ENCODE results near the gene KATNAL2. TPM values are rescaled to one million over a fixed set of nuclear protein-coding genes. Genes with fewer than 3 reads are reported as not detected.

KATNAL2 gene
- total and polyA plus RNA-seq, 10 of the 15 experiments (the other 5 are each of a cell fraction or from before 2014, with no cell fraction given) = 0.20 to 2.4 (median 1.7) TPM

DNA sequence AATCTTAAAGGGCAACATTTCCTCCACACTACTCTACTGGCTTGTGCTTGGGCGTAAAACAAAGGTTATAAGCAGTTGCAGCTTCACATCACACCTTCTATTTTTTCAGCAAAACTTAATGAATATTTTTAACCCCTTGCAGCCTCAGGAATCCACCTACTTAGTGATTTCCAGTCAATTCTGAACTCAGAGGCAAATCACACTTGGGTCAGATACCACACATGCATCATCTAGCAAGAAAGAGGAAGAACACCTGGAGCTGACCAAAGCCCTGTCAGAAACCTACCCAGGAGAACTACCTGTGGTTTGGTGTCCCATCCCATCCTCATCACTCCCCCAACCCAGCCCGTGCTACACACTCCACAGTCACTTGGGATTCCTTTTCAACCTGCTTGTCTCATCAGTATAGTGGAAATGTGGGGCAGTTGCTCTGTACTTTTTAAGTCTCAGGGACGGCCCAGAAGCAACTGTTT, 25.6 kb upstream of the KATNAL2 start (continued):
- TF ChIP-seq, protein P1, sequence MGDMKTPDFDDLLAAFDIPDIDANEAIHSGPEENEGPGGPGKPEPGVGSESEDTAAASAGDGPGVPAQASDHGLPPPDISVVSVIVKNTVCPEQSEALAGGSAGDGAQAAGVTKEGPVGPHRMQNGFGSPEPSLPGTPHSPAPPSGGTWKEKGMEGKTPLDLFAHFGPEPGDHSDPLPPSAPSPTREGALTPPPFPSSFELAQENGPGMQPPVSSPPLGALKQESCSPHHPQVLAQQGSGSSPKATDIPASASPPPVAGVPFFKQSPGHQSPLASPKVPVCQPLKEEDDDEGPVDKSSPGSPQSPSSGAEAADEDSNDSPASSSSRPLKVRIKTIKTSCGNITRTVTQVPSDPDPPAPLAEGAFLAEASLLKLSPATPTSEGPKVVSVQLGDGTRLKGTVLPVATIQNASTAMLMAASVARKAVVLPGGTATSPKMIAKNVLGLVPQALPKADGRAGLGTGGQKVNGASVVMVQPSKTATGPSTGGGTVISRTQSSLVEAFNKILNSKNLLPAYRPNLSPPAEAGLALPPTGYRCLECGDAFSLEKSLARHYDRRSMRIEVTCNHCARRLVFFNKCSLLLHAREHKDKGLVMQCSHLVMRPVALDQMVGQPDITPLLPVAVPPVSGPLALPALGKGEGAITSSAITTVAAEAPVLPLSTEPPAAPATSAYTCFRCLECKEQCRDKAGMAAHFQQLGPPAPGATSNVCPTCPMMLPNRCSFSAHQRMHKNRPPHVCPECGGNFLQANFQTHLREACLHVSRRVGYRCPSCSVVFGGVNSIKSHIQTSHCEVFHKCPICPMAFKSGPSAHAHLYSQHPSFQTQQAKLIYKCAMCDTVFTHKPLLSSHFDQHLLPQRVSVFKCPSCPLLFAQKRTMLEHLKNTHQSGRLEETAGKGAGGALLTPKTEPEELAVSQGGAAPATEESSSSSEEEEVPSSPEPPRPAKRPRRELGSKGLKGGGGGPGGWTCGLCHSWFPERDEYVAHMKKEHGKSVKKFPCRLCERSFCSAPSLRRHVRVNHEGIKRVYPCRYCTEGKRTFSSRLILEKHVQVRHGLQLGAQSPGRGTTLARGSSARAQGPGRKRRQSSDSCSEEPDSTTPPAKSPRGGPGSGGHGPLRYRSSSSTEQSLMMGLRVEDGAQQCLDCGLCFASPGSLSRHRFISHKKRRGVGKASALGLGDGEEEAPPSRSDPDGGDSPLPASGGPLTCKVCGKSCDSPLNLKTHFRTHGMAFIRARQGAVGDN (IDR thresholded peaks at IDR 0.05) = no peak
- TF ChIP-seq PML (IDR thresholded peaks at IDR 0.05; ENCODE audit: low read length) = no peak
- peak; percentile 73; the same call in 1 of the 2 replicates for TF ChIP-seq CREM (IDR thresholded peaks at IDR 0.05; ENCODE audit: low read depth)
- peak; percentile 83 to 97 for TF ChIP-seq EP300 (IDR thresholded peaks at IDR 0.05; ENCODE audit: borderline replicate concordance in 1 of 2, control insufficient read depth in 1 of 2, low read depth in 2 of 2, low read length in 2 of 2)
- TF ChIP-seq, protein P2, sequence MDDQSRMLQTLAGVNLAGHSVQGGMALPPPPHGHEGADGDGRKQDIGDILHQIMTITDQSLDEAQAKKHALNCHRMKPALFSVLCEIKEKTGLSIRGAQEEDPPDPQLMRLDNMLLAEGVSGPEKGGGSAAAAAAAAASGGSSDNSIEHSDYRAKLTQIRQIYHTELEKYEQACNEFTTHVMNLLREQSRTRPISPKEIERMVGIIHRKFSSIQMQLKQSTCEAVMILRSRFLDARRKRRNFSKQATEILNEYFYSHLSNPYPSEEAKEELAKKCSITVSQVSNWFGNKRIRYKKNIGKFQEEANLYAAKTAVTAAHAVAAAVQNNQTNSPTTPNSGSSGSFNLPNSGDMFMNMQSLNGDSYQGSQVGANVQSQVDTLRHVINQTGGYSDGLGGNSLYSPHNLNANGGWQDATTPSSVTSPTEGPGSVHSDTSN (IDR thresholded peaks at IDR 0.05; ENCODE audit: insufficient replicate concordance, low read depth, low read length) = peak; percentile 55
- TF ChIP-seq, protein P3, sequence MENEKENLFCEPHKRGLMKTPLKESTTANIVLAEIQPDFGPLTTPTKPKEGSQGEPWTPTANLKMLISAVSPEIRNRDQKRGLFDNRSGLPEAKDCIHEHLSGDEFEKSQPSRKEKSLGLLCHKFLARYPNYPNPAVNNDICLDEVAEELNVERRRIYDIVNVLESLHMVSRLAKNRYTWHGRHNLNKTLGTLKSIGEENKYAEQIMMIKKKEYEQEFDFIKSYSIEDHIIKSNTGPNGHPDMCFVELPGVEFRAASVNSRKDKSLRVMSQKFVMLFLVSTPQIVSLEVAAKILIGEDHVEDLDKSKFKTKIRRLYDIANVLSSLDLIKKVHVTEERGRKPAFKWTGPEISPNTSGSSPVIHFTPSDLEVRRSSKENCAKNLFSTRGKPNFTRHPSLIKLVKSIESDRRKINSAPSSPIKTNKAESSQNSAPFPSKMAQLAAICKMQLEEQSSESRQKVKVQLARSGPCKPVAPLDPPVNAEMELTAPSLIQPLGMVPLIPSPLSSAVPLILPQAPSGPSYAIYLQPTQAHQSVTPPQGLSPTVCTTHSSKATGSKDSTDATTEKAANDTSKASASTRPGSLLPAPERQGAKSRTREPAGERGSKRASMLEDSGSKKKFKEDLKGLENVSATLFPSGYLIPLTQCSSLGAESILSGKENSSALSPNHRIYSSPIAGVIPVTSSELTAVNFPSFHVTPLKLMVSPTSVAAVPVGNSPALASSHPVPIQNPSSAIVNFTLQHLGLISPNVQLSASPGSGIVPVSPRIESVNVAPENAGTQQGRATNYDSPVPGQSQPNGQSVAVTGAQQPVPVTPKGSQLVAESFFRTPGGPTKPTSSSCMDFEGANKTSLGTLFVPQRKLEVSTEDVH (IDR thresholded peaks at IDR 0.05; ENCODE audit: low read depth, partially characterized antibody) = no peak
- TF ChIP-seq ESRRA (IDR thresholded peaks at IDR 0.05; ENCODE audit: low read length) = 0 out of 2 replicates have a peak, but pooled peaks have one; percentile 53
- TF ChIP-seq EED (IDR thresholded peaks at IDR 0.05; ENCODE audit: low read depth) = peak; percentile 97
- no peak for TF ChIP-seq NFXL1 (IDR thresholded peaks at IDR 0.05; ENCODE audit: borderline replicate concordance)
- TF ChIP-seq RUNX3 (IDR thresholded peaks at IDR 0.05; ENCODE audit: low read length) = peak; percentile 98
- peak; percentile 90 for TF ChIP-seq NR2F1 (conservative IDR thresholded peaks at IDR 0.05)
- TF ChIP-seq KDM1A (IDR thresholded peaks at IDR 0.05; ENCODE audit: borderline replicate concordance) = no peak
- TF ChIP-seq HDGF (IDR thresholded peaks at IDR 0.05) = no peak
- peak; percentile 84 to 86; a peak in 3 of 4 replicates for TF ChIP-seq BHLHE40 (IDR thresholded peaks at IDR 0.05; ENCODE audit: borderline replicate concordance in 1 of 2, low read depth in 2 of 2, low read length in 1 of 2)
- TF ChIP-seq SMAD1 (IDR thresholded peaks at IDR 0.05; ENCODE audit: low read depth, partially characterized antibody) = no peak
- TF ChIP-seq NBN (IDR thresholded peaks at IDR 0.05) = peak; percentile 81
- no peak for TF ChIP-seq BCLAF1 (IDR thresholded peaks at IDR 0.05)
- no peak for TF ChIP-seq CHD1 (IDR thresholded peaks at IDR 0.05; ENCODE audit: low read depth, low read length)
- no peak for TF ChIP-seq HDAC2 (IDR thresholded peaks at IDR 0.05)
- TF ChIP-seq JUND (IDR thresholded peaks at IDR 0.05; ENCODE audit: low read depth, low read length) = peak; percentile 78
